ENCODE measurements around the gene EVPL.

EVPL gene

GRCh38 chr17:75959051-75959838, 67.9 kb downstream of the EVPL start:
- DNase-seq: no peak
